Ovary (tissue), 9 donors: Measurements from ENCODE around the gene KIAA0586. TPM values are rescaled to one million over a fixed set of nuclear protein-coding genes. Genes with fewer than 3 reads are reported as not detected.
"Not testable (repeated sequence)": the region's sequence is repeated elsewhere in the genome, so short reads cannot be mapped to it uniquely, and the experiment has no call there.

Experiments
- DNase-seq, 5 donors: peaks; one replicate each; pipeline ENCODE4 v3.0.0-alpha.2; 2019 to 2020
- H3K27ac ChIP-seq, 2 donors: fragments of 200-600 bp; one replicate each; pipeline versions ENCODE4 v1.5.1 to v1.8.0; 2019 to 2022
- H3K27me3 ChIP-seq: fragments of 200-600 bp; one replicate; pipeline ENCODE4 v1.8.0; 2022
- H3K36me3 ChIP-seq: fragments of 200-600 bp; sonication (generic); one replicate; pipeline ENCODE4 v1.5.1; 2019
- H3K4me1 ChIP-seq: one replicate; pipeline ENCODE4 v1.8.1; 2013; ENCODE audit warnings: mild to moderate bottlenecking, moderate library complexity; ENCODE audit not compliant: insufficient read depth
- H3K4me3 ChIP-seq: fragments of 200-600 bp; sonication (generic); one replicate; pipeline ENCODE4 v1.5.1; 2017
- H3K9me3 ChIP-seq, 2 donors: fragments of 200-600 bp in 1 of 2; sonication (generic) in 1 of 2; one replicate each; pipeline versions ENCODE4 v1.5.1 to v1.8.1; 2013 to 2019; ENCODE audit warnings: mild to moderate bottlenecking in 1 of 2, moderate library complexity in 1 of 2
- CTCF ChIP-seq, 3 donors: fragments of 450-650 bp in 2 of 3; fragments of 200-600 bp in 1 of 3; IDR thresholded peaks; one replicate each; pipeline versions ENCODE4 v1.5.1 to v1.8.0; 2016 to 2022; ENCODE audit warnings: antibody characterized with exemption in 3 of 3, mild to moderate bottlenecking in 1 of 3
- EP300 ChIP-seq: sonication (generic); formaldehyde crosslinking; IDR thresholded peaks from one replicate; pipeline ENCODE4 v1.6.1; 2017; ENCODE audit warnings: antibody characterized with exemption
- POLR2A ChIP-seq: fragments of 450-650 bp; IDR thresholded peaks from one replicate; pipeline ENCODE4 v1.6.1; 2017; ENCODE audit warnings: antibody characterized with exemption, mild to moderate bottlenecking, moderate library complexity
- WGBS, 3 donors: extraction: QIAGEN DNeasy Blood & Tissue Kit in 1 of 3; methylation state at CpG; one replicate each; pipeline versions ENCODE4 v1.1.5 to v1.1.7; 2013 to 2017; 5-methylcytosine and 5-hydroxymethylcytosine counted together
- intact Hi-C, 4 donors: fragments of 100-400 bp; cut with DNase I; formaldehyde crosslinking; loops; one replicate each; pipeline versions ENCODE4 v1.11.0 to v1.15.1; 2022 to 2023
- polyA plus RNA-seq, 2 donors: library from polyadenylated mRNA; stranded (reverse); fragments of 200-250 nt in 1 of 2; fragments of 350-450 nt in 1 of 2; fragmentation: Illumina TruSeq in 1 of 2; extraction: RNeasy Lipid Tissue Mini Kit (QIAGEN cat#74804) in 1 of 2; gene quantifications; one replicate each; pipeline ENCODE4 v1.2.3, GENCODE V29; 2013 to 2014
- total RNA-seq, 7 donors: library from RNA; depleted of rRNA in 2 of 7; stranded (reverse); fragments of >200 nt in 2 of 7; fragmentation: NEBNext Ultra II Directional in 3 of 7; extraction: Animal tissue kit (Norgen Biotek cat#: 25700) in 3 of 7; gene quantifications; one replicate each; pipeline versions ENCODE4 v1.1.0 to v1.2.4, GENCODE V29; 2016 to 2023
- donor health status: DM: no; HTN: no; CAD: no; lungs with moderate emphysema.
- donor health status: DM: no; HTN: no; CAD: no.
- donor health status: Bipolar disorder and iron deficiency.
- donor health status: DM: yes; HTN: yes; CAD: no.
- donor health status: DM: no; HTN: no; CAD: no.
- donor health status: DM: yes; HTN: yes; CAD: no.

KIAA0586 gene
- total and polyA plus RNA-seq, 9 donors: 4.6 to 19.1 (median 13.7) TPM

- no peaks in the 10 kb centered on the region for H3K36me3 ChIP-seq
- H3K27ac ChIP-seq: no peak overlapping the region
- intact Hi-C loops: no loop called here
- TF ChIP-seq EP300 (no peak), POLR2A (no peak), CTCF (IDR thresholded peaks at IDR 0.05) (no peak)
- 93 to 96% (median 93%) methylated on average over 2 of the region's 2 CpGs for WGBS, 3 donors
- no peaks in the 10 kb centered on the region for H3K9me3 ChIP-seq
- no peak overlapping the region for H3K4me3 ChIP-seq
- no peak for DNase-seq
- H3K4me1 ChIP-seq: no peaks in the 10 kb centered on the region
- no peaks in the 10 kb centered on the region for H3K27me3 ChIP-seq
Observed at GRCh38 chr14:58477653-58478052, 50.1 kb downstream of the KIAA0586 start.

- H3K9me3 ChIP-seq, DNase-seq, H3K4me3 ChIP-seq, H3K27me3 ChIP-seq, H3K4me1 ChIP-seq, H3K36me3 ChIP-seq, H3K27ac ChIP-seq, intact Hi-C loops: not testable (repeated sequence)
- WGBS, 3 donors: 97 to 98% (median 98%) methylated on average over 5 of the region's 5 CpGs
Observed at GRCh38 chr14:58478329-58478728, 50.8 kb downstream of the KIAA0586 start.

GRCh38 chr14:58479975-58480374, 52.5 kb downstream of the KIAA0586 start:
- no peak overlapping the region for H3K4me3 ChIP-seq
- no peaks in the 10 kb centered on the region for H3K27me3 ChIP-seq
- no peak for DNase-seq
- no peaks in the 10 kb centered on the region for H3K36me3 ChIP-seq
- WGBS, 3 donors: 98 to 100% (median 100%) methylated on average over 1 of the region's 1 CpG
- H3K4me1 ChIP-seq: no peaks in the 10 kb centered on the region
- H3K9me3 ChIP-seq: no peaks in the 10 kb centered on the region
- intact Hi-C loops: no loop called here
- TF ChIP-seq POLR2A (no peak), CTCF (IDR thresholded peaks at IDR 0.05) (no peak), EP300 (no peak)
- no peak overlapping the region for H3K27ac ChIP-seq

- Histone ChIP-seq H3K4me1 (no peaks in the 10 kb centered on the region), H3K27me3 (no peaks in the 10 kb centered on the region), H3K9me3 (no peaks in the 10 kb centered on the region), H3K27ac (no peak overlapping the region), H3K36me3 (no peaks in the 10 kb centered on the region), H3K4me3 (no peak overlapping the region)
- TF ChIP-seq CTCF (IDR thresholded peaks at IDR 0.05) (no peak), EP300 (no peak), POLR2A (no peak)
- 46 to 67% (median 64%) methylated on average over 1 of the region's 1 CpG for WGBS, 3 donors
- DNase-seq: no peak
- intact Hi-C loops: no loop called here
Observed at GRCh38 chr14:58484176-58484575, 56.7 kb downstream of the KIAA0586 start.

- Histone ChIP-seq H3K9me3 (no peaks in the 10 kb centered on the region), H3K27me3 (no peaks in the 10 kb centered on the region), H3K36me3 (no peaks in the 10 kb centered on the region), H3K4me3 (no peak overlapping the region), H3K27ac (no peak overlapping the region), H3K4me1 (no peaks in the 10 kb centered on the region)
- DNase-seq: no peak
- intact Hi-C loops: no loop called here
- 74 to 76% (median 75%) methylated on average over 1 of the region's 1 CpG for WGBS, 3 donors
- no peak for TF ChIP-seq EP300
- TF ChIP-seq CTCF (IDR thresholded peaks at IDR 0.05): no peak
- TF ChIP-seq POLR2A: no peak
Observed at GRCh38 chr14:58488550-58488949, 61.0 kb downstream of the KIAA0586 start.
